GM12865 (cell line): Measurements from ENCODE around the gene GALNT15.

ENCODE experiments used
- DNase-seq: peaks from one replicate; pipeline ENCODE4 v3.0.0; 2010; ENCODE audit warnings: low read depth
- H3K4me3 ChIP-seq: 2 replicates; pipeline ENCODE4 v1.5.1; 2011; ENCODE audit warnings: mild to moderate bottlenecking, low read depth, low read length, control low read depth
- CTCF ChIP-seq: IDR thresholded peaks from 2 replicates; pipeline ENCODE4 v1.5.1; 2011; ENCODE audit warnings: low read length, control low read depth, low read depth, inconsistent platforms; ENCODE audit not compliant: insufficient read depth; ENCODE audit errors: missing control alignments

The GALNT15 gene

GRCh38 chr3:16148783-16149182 is 25.7 kb upstream of the GALNT15 start:
- DNase-seq = no peak
- no peak overlapping the region for H3K4me3 ChIP-seq
- TF ChIP-seq CTCF = no peak

GRCh38 chr3:16150285-16150684 is 24.2 kb upstream of the GALNT15 start:
- no peak overlapping the region for H3K4me3 ChIP-seq
- no peak for TF ChIP-seq CTCF
- DNase-seq = no peak

- DNase-seq = peak; percentile 12
- no peak for TF ChIP-seq CTCF
- no peak overlapping the region for H3K4me3 ChIP-seq
Measured at GRCh38 chr3:16151109-16151508, 23.4 kb upstream of the GALNT15 start.

GRCh38 chr3:16168211-16168610 is 6.3 kb upstream of the GALNT15 start:
- H3K4me3 ChIP-seq = no peak overlapping the region
- DNase-seq = no peak
- TF ChIP-seq CTCF = no peak

DNA sequence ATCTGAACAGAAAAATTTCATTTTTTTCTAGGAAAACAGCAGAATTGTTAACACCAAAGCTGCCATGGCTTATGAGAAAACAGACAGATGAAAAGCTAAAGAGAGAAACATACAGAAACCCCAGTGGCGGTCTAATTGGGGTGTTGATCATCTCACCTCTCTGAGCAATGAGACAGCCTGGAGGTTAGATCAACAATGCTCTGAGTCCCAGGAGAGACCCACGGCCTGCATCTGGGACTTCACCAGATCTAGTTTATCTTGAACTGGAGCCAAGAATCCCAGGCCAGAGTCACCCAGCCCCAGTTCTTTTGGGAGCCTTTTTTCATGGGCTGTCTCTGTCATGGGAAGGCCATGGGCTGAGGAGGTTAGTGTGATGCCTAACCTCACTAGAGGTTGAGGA is 3.5 kb upstream of the GALNT15 start:
- TF ChIP-seq CTCF = no peak
- no peak overlapping the region for H3K4me3 ChIP-seq
- DNase-seq = no peak

DNA sequence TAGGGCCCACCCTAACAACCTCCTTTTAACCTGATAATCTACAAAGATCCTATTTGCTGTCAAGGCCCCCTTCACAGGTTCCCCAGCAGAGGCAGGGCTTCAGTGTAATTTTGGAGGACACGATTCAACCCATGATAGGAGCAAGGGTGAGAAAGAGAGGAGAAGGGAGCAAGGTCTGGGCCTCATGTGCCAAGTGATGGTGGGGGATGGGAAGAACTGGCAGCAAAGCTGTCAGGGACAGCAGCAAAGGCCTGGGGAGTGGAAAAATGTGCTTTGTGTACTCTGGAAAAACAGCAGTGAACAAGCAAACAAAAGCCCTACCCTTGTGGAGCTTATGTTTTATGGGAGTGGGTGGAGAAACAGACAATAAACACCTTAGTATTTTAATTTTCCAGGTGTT is 2.7 kb upstream of the GALNT15 start:
- no peak for DNase-seq
- no peak overlapping the region for H3K4me3 ChIP-seq
- TF ChIP-seq CTCF = no peak

DNA sequence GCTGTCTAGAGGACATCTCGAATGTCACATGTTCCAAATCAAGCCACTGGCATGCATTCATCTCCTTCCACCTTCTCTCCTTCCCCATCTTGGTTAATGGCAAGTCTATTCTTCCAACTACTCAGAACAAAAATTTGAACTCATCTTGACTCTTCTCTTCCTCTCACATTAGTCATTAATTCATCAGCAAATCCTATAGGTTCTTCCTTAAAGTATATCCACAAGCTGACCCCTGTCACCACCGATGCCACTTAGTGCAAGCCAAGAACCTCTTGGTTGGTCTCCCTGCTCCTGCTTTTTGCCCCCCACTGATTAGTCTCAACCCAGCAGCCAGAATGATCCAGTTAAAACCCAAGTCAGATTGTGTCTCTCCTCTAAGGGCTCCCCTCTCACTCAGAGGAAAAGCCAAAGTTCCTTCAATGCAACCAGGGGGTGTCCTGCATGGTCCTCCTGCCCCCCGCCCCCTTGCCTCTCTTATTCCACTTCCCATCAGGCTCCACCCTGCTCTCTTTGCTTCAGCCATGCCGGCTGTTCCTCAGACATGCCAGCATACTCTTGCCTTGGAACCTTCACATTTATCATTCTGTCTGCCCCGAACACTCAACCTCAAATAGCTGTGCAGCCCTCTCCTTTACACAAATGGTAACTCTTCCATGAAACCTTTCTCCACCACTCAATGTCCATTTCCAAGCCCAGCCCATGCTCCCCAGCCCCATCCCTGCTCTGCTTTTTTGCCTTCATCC is 1.0 kb upstream of the GALNT15 start:
- no peak for TF ChIP-seq CTCF
- no peak overlapping the region for H3K4me3 ChIP-seq
- DNase-seq = no peak
